GM21737 (cell line): ENCODE data around the gene SFT2D3.

Experiments
- ATAC-seq: cut with Tn5 transposase; IDR thresholded peaks from one replicate; pipeline ENCODE4 v1.9.1; 2021; ENCODE audit warnings: mild to moderate bottlenecking, moderate library complexity; ENCODE audit not compliant: unreplicated experiment

Gene SFT2D3

DNA sequence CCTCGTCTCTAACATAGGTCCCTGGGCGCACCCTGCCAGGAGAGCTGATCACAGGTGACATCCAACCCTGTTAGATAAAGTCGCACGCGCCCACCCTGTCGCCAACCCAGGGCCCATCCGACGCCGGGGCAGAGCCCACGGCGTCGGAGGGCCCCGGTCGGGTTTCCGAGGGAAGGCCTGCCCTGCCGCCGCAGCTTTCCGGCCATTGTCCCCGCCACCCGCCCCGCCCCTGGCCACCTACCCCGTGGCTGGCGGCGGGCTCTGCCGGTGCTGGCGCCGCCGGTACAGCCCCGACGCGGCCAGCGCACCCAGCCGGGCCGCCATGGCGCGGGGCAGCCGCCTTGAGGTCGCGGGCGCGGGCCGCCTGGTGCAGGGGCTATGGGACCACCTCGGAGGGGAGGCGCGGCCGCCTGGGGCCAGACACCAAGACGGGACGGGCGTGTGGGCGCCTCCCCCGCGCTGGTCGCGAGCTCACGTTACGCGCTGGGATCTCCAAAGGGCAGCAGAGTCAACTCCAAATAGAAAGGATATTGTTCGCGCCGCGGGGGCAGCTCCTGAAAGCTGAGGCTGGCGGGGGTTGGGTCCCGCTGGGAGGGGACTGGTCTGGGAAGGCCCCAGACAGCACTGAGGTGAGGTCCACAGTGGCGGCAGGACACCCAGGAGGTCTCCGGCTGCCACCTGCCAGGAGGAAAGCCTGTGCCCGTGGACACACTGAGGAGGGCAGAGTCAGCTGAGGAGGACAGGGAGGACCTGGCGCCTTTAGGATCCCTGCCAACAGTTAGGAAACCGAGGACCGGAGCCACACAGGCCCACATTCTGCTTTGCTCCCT lies 37.0 kb upstream of the SFT2D3 start:
- ATAC-seq, result no peak

DNA sequence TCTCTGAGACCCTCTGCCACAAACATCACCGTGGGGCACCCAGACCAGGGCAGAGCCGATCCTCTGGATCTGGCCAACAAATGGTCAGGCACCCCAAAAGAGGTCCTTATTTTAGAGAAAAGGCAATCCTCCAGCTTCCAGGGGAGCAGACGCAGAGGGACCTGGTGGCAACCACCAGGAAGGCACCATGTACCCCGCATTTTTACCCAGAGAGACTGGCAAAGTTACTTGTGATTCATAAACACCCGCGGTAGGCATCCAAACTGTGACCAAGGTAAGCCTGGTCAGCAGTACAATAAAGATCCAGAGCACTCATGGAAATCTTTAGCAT lies 36.4 kb upstream of the SFT2D3 start:
- ATAC-seq, result no peak

DNA sequence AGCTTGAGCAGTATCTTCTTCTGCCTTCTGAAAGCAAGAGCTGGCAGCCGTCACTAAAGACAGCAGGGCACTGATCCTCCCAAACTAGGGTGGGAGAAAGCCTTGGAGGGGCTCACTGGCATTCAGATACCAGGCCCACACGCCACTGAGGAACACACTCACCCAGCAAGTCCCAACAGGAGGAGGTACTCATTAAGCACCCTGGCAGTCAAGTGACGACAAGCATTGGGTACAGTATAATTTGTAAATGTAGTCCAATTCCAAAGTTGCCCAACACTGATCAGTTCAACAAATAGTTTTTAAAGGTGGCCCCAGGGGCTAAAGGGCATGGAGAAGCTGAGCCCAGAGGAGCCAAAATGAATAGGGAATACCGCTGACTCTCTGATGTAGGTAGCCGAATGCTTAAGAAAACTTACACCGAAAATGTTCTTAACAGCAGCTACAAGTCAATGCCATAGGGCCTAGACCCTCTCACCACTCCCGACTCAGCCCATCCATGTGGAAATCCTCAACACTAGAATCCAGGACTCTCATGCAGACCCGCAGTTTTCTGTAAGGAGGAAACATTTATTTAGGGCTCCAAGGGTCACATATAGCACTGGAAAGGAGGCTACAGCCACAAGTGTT lies 35.9 kb upstream of the SFT2D3 start:
- no peak for ATAC-seq

DNA sequence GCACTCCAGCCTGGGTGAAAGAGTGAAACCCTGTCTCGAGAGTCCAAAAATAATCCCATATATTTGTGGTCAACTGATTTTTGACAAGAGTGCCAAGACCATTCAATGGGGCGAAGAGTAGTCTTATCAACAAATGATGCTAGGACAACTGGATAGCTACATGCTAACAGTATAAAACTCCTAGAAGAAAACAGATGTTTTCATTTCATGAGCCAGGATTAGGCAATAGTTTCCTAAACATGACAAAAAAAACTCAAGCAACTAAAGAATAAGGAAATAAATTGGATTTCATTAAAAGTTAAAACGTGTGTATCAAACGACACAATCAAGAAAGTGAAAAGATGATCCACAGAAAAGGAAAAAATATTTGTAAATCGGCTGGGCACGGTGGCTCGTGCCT lies 32.2 kb upstream of the SFT2D3 start:
- ATAC-seq, result no peak

DNA sequence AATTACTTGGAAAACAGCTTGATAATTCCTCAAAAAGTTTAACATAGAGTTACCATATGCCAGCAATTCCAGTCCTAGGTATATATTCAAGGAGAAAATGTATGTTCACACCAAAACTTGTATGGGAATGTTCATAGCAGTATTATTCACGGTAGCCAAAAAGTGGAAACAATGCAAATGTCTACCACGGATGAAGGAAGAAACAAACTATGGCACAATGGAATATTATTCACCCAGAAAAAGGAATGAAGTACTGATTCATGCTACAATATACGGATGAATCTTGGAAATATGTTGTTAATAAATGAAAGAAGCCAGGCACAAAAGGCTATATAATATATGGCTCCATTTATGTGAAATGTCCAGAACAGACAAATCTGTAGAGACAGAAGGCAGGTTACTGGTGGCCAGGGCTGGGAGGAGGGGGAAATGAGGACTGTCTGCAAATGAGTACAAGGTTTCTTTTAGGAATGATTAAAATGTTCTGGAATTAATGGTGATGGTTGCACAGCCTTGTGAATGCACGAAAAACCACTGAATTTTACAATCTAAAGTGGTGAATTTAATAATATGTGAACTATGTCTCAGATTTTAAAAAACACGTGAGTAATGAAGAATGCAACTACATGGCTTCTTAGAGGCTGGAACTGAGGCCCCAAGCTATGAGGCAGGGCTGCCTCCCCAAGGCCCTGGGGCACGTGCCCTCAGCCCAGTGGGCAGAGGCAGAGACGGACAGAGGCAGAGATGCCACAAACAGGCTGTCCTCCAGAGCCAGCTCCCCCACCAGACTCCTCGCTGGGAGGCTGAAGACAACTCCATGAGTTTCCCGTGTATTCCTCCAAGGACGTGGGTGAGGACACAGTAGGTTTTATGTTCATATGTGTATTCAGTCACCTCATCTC lies 31.0 kb upstream of the SFT2D3 start:
- ATAC-seq, result no peak

DNA sequence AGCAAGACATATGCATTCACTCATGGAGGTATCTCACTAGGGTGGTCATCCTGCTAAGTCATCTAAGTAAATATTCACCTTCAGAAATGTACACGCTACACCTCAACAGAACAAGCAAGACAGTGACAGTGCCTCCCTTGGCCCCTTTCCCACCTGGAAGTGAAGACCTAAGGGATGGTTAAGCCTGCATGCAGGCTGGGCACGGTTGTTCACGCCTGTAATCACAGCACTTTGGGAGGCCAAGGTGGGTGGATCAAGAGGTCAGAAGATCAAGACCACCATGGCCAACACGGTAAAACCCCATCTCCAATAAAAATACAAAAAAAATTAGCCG lies 30.4 kb upstream of the SFT2D3 start:
- no peak for ATAC-seq

DNA sequence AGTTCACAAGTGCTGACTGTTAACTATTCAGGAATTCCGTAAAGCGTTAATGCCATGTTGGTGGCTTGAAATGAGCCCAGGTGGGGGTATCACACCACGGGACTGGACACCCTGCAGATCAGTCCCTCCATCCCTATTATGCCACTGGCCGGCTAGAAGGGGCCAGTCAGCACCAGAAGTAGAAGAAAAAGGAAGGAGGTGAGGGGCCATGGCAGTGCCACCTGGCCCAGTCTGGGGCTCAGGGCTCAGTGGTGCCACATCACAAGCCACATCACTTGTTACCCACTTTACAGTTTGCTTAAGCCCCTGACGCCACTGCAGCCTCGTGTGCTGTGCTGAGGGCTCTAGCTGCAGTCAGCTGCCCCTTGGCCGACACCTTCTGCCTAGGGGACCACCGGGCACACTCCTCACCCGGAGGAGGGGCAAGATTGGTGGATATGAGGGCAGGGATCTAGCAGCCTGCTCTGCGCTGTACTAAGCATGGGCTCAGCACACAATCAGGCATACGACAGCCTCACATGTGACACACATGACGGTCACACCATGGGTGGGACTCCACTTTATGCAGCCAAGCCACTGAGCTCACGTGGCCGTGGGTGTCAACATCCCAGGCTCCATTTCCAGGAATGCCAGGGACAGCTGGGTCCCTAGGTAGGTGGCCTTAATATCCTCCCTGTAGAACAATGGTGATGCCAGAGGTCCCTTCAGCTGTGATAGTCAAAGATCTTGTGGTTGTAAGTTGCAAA lies 29.6 kb upstream of the SFT2D3 start:
- no peak for ATAC-seq

DNA sequence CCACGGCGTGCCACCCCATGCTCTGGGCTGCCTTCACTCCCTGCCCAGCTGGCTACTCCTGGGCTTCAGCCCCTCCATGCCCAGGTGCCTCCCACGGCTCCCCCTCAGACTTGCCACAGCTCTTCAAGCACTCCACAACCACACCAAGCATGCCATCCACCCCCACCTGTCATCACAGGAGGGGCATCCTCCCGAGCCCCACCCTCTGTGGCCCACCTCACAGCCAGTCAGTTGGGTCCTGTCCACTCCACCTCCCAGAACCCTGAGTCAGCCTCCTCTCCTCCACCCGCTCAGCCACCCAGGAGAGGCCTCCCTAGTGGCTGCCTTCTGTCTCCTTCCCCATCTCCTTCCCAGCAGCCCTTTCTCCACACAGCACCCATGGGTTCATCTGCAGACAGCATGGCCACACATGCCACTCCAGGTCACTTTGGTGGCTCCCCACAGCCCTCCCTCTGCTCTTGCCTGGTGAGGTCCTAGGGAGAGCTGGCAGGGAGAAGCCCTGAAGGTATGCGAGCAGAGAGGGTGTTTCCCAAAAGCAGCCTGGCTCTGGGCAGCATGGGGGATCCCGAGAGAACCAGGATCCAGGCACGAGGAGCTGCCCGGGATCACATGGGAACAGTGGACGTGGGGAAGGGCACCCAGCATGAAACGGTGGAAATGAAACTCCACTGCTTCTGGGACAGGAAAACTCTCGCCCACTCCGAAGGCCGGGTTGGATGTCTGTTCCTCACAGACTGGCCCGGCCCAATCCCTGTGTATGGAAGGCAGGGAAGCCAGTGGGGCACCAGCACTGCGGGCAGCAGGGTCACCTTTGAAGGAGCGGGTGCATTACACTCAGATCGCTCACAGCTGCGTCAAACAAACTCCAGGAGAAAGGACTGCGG lies 28.7 kb upstream of the SFT2D3 start:
- ATAC-seq, result no peak

DNA sequence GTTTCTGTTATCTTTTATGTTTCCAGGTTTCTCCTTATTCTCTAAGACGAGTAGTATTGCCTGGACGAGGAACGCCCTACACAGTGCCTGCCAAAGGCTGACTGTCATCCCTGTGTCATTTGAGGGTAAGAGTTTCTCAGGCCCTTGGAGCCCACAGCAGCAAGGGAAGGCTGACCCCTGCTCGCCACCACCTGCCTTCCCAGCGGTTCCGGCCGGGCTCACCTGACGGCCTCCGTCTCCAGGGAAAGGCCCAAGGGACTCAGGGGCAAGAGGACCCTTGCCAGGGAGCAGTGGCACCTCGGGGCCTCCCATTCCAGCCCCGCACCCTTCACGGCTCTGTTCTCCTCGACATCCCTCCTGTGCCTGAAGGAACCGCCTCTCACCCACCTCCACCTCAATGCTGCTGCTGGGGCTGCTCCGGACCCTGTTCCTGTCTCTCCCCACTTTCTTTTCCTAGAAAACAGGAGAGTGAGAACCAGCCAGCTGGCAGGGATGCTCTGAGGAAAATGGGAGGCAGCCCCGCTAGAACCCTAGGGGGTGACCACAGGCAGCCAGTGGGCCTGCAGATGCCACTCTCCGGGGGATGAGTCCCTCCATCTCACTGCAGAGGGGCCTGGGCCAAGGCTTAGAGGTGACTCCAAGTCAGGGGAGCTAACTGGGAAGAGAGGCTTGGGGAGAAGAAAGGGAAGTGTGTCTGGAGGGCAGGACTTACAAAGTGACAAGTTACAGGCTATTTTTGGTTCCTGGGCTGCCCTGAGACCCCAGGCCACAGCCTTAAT lies 27.8 kb upstream of the SFT2D3 start:
- no peak for ATAC-seq

DNA sequence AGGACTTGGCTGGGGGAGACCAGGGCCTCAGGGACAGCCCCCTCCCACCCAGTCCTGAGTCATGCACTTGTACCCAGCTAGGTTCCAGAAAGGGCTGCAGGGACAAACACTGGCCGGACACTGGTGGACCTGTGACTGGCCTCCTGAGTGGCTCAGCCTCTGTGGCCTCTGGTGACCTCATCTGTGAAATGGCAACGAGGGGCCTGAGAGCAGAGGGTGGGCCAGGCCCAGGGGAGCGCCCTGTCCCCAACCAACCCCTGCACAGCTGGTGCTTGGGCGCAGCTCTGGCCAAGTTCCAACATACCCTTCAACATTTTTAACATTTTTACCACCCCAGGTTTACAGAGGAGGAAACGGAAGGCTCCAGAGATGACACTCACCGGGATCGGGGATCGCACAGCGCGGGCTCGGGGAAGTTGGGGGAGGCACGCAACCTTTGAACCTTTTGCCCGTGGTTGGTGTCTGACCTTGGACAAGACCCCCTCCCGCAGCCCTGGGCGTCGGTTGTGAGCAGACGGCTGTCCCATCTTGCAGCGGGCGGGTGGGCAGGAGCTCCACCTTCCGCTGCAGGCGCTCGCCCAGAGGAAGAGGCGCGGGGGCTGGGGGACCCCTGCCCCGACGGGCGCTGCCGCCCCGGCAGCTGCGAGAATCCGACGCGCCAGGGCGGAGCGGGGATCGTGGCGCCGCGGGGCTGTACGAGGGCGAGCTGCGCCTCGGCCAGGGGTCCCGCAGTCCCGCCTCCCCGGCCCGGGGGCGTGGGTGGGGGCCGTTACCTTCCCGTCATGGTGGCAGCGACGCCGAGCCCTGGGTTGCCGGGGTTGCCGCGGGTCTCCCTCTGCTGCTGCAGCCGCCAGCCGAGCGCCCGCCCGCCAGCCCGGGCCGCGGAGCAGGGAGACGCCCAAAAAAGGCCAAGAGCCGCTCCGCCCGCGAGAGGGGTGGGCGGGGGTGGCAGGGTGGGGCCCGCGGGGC lies 26.8 kb upstream of the SFT2D3 start:
- ATAC-seq, result no peak

DNA sequence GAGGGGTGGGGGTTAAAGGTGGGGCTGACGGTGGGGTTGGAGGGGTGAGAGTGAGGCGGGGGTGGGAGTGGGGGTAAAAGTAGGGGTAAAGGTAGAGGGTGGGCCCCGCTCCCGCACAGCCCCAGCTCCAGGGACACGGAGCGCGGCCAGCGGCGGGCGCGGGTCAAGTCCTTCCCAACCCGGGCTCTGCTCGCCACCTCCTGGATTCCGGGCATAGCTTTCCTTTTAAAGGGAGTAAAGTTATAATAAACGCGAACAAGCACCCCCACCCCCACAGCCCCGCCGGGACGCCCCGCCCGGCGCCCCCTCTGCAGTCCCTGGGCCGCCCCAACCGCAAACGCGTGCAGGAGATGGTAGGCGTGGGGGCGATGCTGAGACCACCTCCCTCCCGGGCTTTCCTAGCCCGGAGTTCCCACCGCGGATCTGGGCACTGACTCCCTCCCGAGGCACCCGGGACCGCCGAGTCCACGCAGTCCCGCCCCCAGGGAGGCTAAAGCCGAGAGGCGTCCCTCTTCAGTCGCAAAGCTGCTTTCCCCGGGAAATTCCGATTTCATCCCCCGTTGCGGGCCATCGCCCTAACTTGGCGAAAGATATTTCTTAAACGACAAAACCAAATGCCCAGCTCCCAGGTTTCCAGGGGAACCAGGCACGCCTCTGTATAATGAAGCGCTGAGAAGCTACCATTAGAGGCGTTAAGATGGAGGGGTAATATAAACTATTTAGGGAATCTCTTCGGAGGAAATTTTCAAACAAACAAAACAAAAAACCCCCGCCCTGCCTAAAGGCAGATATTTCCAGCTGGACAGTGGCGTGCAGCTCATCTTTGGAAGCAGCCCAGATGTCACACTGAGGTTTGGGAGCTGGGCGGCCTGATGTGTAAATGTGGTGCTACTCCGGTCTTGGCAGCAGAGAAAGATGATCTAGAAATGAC lies 25.7 kb upstream of the SFT2D3 start, which contains the start of gene LIMS2:
LIMS2 (minus strand) TSS at position 200 of the 931 bp plus-strand sequence. CDS start 506 bp downstream, outside the sequence.
- no peak for ATAC-seq

DNA sequence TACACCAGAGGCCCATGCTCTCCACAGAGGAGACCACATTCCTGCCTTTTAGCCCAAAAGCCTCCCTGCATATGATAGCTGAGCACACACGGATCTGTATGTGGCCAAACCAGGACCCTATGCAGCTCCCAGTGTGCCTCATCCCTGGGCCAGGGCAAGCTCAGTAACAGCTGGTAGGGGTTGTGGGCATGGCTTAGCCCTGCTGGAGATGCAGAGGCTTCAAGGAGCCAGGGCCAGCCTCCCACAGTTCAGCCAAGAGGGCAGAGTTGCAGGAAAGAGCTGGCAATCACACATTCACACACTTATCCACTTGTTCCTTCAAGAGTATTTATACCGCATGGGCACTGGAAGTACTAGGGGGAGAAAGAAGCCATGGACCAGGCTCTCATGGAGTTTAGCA lies 24.4 kb upstream of the SFT2D3 start:
- ATAC-seq, result no peak

DNA sequence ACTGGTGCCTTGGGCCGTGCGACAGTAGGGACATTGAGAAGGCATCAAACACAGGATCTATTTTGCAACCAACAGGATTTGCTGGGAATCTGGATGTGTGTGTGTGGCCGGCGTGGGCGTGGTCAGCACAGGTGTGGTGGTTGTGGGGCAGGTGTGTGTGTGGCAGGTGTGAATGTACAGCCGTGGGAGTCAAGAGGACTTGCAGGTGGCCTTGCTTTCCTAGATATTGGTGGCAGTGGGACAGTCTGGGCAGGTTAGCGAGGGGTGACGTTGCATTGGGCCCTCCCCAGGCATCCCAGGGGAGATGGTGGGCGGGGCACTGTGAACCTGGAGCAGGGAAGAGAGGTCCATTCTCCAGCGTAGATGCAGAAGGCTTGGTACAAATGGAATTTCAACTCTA lies 22.8 kb upstream of the SFT2D3 start:
- no peak for ATAC-seq

DNA sequence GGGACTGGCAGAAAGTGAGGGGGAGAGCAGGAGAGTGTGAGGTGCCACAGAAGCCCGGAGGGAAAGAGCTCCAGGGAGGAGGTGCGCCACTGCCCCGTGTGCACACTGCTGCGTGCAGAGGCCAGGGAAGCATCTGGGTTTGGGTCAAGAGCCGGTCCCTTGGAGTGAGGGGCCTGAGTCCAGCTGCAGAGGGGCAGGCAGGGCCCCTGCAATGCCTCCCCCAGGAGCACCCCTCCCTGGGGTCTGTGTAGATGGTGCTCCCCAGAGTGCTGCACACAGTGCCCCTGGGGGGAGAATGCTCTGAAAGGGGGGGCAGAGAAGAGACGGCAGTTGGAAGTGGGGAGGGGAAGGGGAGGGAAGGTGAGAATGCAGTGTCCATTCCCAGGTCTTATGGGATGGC lies 22.3 kb upstream of the SFT2D3 start:
- ATAC-seq, result no peak

DNA sequence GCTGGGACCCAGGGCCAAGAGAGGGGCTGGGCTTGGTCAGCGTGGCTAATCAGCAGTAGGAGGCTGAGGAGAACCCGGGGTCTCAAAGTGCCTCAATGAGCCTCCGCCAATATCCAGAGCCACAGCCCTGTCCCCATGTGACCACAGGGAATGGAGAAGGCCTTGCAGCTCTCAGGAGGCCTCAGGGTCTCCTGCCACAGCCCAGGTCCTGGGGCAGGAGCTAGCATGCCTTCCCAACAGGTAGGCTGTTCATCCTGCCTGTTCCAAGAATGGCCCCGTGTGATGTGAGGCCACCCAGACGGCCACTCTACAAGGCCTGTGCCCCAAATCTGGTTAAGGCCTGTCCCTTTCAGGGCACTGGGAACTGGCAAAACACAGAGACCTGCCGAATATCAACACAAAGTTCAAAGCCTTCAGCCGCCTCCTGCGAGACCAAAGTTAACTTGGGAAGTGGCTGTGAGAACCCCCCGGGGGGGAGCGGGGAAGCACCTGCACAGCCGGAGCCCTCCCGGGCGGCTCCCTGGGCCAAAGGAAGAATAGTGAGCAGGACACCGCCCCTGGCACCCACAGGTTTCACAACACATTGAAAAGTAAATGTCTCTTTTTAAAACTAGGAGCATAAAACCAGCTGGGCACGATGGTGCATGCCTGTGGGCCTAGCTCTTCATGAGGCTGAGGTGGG lies 21.5 kb upstream of the SFT2D3 start:
- ATAC-seq, result no peak

DNA sequence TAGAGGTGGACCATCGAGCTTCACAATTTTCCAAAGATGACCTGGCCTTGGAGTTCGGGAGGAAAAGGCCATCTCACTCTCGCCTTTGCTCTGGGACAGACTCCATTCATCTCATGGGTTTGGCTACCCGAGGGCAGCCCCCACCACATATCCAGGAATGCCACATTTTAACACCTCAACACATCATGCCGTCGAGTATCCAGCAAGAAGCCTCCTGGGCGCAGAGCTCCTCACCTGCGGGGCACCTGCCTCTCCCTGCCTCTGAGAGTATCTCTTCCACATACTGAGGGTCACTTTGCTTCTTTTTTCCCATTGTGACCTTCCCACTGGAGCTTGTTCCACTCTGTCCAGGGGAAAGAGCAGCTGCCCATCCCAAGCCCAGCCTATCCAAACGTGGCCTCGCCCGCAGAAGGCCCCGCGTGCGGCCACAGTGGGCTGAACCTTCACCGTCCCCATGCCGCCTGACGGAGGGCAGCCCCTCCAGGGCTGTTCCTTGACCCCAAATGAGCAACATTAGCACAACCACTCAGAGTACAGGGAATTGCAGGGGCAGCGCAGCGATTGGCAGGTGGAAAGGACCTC lies 20.5 kb upstream of the SFT2D3 start:
- no peak for ATAC-seq
